GM19240 (cell line): ENCODE results near the gene RAVER2.
"Not testable (repeated sequence)": the region's sequence is repeated elsewhere in the genome, so short reads cannot be mapped to it uniquely, and the experiment has no call there.

Experiments
- DNase-seq: peaks from one replicate; pipeline ENCODE4 v3.0.0; 2011; ENCODE audit warnings: low spot score; ENCODE audit not compliant: insufficient read length

Gene RAVER2

DNA sequence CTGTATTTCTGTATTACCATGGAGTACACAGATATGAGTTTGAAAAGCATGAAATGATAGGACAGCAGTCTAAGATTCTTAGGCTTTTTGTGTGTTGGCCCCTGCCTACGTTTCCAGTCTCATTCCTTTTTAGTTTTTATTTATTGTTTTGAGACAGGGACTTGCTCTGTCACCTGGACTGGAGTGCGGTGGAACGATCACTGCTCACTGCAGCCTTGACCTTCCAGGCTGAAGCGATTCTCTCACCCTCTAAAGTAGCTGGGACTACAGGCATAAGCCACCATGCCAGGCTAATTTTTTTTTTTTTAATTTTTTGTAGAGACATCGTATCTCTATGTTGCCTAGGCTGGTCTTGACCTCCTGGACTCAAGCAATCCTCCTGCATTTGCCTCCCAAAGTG is 3.8 kb downstream of the RAVER2 start:
- DNase-seq = no peak

DNA sequence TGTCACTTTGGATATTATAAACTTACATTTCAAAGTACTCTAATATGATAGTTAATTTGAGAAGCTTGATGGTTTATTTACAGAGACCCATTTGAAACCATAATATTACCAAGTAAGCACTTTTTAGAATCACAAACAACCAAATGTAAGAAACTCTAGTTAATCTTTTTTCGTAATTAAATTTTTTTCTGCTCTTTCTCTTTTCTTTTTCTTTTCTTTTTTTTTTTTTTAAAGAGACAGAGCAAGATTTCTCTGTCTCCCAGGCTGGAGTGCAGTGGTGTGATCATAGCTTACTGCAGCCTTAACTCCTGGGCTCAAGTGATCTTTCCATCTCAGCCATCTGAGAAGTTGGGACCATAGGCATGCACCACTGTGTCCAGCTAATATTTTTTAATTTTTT is 5.2 kb downstream of the RAVER2 start:
- no peak for DNase-seq

DNA sequence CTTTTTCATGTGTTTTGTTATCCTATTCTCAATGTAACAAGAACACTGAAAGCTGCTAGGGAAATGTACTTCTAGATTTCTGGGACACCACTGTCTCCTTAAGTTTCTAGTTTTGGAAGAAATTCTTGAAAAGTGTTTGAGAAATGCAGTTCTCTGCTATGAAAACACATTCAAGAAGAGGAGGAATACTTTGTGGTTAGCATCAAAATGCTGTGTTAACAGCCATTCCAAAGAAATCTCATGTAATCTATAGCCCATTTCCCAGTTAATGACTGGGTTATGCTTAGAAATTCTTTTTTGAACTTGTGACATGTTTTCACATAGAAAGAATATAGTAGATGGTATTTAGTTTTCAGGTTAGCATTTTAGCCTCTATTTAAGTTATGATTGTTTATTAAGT is 6.0 kb downstream of the RAVER2 start:
- no peak for DNase-seq

DNA sequence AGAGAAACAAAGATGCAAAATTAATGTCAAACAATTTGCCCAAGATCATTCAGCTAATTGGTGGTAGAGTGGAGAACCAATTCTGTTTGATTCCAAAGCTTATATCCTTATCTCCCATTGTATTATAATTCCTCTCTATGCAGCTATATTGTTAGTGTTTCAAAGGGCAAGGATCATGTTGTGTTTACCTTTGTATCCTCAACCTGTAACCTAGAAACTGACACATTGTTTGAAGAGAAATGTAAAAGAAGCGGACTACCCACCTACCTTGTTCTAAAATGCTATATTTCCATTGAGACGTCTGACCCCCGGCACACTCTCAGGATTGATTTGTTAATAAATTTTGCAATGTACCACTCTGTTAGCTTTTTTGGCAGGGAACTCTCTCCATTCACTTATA is 9.3 kb downstream of the RAVER2 start:
- no peak for DNase-seq

DNA sequence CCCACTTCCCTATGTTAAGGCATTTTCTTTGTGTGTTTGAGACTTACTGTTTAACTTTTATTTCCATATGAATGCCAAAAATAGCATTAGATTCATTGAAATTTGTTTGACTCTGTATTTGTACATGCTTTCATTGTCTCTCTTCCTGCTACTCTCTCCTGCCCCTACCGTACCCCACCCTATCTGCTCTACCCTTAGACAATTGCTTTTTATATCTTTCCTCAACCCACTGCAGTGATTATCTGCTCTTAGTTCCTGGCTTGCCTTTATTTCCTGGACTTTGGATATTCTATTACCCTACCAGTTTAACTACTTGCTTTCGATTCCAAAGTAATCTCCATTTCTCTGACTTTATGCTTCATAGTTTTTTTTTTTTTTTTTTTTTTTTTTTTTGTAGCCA is 10.5 kb downstream of the RAVER2 start:
- no peak for DNase-seq

DNA sequence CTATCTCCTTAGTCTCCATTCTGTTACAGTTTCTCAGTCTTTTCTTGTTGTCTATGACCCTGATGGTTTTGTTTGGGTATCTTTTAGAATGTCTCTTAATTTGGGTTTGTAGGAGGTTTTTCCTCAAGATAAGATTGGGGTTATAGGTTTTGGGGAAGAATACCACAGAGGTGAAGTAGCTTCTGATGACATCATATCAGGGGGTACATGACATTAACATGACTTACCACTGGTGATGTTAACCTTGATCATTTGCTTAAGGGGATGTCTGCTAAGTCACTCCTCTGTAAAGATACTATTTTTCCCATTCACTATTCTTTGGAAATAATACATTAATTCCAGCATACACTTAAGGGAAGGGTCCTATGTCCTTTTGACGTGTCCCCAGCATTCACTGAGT is 11.9 kb downstream of the RAVER2 start:
- no peak for DNase-seq

DNA sequence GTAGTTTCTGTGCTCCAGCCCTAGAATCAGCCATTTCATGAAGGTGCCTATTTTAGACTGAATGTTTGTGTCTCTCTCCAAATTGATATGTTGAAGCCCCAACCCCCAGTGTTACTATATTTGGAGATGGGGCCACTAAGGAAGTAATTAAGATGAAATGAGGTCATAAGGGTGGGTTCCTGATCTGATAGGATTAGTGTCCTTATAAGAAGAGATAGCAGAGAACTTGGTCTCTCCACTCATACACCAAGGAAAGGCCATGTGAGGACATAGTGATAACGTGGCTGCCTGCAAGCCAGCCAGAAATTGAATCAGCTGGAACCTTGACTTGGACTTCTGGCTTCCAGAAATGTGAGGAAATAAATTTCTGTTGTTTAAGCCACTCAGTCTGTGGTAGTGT is 12.3 kb downstream of the RAVER2 start:
- no peak for DNase-seq

DNA sequence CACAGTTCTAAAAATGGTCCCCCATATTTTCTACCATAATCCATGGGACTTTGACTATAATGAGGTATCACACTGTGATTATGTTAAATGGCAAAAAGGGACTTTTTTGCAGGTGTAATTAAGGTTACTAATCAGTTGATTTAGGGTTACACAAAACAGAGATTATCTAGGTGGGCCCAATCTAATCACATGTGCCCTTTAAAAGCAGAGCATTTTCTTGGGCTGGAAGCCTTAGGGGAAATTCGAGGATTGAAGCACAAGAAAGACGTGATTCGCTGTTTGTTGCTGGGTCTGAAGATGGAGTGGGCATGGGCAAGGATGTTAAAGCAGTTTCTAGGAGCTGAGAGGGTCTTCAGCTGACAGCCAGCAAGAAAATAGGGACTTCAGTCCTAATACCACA is 13.4 kb downstream of the RAVER2 start:
- DNase-seq = no peak

DNA sequence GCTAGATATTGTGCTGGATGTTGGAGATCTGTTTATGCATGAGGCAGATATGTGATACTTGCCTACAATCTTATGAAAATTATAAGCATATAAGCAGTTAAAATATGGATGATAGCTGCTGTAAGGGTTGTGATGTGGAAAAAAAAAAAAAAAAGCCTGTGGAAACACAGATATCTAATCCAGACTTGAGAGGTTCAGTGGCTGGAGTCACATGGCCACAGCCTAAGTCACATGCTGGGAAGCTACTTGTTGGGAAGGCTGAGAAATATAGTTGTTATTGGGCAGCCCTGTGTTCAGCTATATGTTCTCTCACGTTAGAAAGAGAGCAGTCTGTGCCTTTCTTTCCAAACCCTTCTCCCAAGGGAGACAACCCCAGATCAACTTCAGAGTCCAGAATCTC is 15.1 kb downstream of the RAVER2 start:
- no peak for DNase-seq

DNA sequence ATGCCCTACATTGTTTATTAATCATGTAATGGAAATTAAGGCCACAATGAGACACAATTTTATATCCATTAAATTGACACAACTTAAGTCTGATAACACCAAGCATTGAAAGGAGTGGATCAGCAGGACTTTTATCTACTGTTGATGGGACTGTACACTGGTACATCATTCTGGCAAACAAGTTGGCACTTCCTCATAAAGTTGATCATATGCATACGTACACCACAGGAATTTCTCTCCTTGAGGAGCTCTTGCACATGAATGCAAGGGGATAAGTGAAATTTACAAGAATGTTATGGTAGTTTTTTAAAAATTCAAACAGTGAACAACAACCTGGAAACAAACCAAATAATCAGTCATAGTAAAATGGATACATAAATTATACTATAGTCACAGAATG is 20.1 kb downstream of the RAVER2 start:
- no peak for DNase-seq

DNA sequence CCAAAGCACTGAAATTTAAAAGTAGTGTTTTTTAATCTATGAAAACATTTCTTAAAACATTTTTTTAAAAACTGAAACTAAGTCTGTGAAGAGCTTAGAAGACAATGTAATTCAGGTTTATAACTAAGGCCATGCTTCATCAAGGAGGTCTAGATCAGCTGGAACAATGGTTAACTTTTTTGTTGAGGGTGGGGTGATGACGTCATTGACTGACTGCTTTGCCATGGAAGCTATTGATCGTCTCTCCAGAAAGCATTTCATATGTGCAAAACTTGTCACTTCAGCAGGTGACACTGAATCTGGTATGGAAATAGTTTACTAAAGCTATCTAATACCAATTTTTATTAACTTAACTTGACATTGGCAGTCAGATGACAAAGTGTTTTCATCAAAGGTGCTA is 21.0 kb downstream of the RAVER2 start:
- DNase-seq = no peak

DNA sequence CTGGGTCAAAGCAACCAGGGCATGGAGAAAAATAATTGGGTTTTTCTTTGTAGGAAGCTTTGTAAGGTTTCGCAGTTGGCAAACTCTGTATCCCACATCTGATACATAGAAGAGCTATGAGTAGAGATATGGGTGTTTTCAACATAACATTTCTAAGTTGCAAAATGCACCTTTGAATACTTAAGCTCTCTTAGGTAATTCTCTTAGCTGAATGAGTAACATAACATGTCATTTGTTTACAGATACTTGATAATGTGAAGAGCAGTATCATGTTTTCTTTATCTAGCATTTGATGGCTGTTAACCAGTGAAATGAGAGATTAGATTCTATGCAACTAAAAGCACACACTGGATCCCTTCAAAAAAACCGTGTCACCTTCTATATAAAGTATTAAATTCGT is 21.6 kb downstream of the RAVER2 start:
- no peak for DNase-seq

DNA sequence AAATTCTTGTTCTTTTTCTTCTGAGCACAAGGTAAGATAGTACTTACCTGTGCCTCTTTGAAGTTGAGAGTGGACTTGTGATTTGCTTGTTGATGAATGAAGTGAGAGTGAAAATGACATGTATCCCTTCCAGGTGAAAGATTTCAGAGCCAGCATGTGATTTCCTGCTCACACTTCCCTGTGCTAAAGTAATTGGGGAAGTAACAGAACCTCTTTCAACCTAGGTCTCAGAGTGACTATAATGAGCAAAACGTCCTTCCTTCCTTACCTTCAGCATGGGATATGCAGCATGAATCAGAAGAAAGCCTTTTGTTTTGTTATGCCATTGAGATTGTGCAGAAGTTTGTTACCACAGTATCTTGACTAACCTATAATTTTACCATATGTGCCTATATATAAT is 24.6 kb downstream of the RAVER2 start:
- no peak for DNase-seq

DNA sequence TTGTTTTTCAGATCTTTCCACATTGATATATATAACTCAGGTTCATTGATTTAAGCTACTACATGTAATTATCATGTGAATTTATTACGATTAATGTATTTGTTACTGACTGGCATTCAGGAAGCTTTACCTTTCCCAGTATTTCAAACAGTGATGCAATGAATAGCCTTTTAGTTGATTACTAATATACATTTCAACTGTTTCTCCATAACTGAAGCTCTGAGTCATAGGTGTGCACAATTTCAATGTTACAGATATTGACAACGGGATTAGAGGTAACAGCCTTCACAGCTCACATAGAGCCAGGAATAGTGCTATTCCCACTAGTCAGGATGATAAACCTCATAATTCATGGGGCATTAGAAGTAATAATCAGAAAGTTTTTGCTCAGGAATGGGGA is 25.1 kb downstream of the RAVER2 start:
- DNase-seq = no peak

DNA sequence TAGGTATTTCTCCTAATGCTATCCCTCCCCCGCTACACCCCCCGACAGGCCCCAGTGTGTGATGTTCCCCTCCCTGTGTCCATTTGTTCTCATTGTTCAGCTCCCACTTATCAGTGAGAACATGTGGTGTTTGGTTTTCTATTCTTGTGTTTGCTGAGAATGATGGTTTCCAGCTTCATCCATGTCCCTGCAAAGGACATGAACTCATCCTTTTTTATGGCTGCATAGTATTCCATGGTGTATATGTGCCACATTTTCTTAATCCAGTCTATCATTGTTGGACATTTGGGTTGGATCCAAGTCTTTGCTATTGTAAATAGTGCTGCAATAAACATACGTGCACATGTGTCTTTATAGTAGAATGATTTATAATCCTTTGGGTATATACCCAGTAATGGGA is 28.4 kb downstream of the RAVER2 start:
- not testable (repeated sequence) for DNase-seq

DNA sequence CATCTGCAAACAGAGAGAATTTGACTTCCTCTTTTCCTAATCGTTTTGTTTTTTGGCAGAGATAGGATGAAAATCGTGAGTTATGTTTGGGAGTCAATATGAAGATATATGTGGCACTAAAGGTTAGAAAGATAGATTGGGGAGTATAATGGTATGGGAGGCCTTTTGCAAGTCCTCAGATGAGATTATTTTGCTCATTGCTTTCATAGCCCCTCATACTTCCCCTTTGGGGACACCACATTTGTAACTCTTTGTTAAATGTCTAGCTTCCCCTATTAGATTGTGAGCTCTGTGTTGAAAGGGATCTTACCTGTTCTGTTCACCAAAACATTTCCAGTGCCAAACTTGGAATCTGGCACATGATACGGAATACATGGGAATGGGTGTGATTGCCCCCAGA is 30.2 kb downstream of the RAVER2 start:
- DNase-seq = no peak

DNA sequence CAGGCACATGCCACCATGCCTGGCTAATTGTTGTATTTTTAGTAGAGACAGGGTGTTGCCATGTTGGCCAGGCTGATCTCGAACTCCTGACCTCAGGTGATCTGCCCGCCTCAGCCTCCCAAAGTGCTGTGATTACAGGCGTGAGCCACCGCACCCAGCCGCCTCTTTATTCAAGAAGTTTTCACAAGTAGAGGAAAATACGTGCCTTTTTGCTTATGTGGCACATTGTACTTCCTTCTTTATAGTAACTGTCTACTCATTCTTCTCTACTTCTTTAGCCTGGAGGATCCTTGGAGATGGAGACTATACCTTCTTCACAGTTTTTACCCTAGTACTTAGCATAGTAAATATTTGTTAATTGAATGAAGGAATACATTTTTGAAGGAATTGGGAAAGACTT is 37.2 kb downstream of the RAVER2 start:
- not testable (repeated sequence) for DNase-seq

DNA sequence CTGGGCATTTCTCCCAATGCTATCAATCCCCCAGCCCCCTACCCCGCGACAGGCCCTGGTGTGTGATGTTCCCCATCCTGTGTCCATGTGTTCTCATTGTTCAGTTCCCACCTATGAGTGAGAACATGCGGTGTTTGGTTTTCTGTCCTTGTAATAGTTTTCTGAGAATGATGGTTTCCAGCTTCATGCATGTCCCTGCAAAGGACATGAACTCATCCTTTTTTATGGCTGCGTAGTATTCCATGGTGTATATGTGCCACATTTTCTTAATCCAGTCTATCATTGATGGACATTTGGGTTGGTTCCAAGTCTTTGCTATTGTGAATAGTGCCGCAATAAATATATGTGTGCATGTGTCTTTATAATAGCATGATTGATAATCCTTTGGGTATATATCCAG is 38.0 kb downstream of the RAVER2 start:
- DNase-seq = not testable (repeated sequence)

DNA sequence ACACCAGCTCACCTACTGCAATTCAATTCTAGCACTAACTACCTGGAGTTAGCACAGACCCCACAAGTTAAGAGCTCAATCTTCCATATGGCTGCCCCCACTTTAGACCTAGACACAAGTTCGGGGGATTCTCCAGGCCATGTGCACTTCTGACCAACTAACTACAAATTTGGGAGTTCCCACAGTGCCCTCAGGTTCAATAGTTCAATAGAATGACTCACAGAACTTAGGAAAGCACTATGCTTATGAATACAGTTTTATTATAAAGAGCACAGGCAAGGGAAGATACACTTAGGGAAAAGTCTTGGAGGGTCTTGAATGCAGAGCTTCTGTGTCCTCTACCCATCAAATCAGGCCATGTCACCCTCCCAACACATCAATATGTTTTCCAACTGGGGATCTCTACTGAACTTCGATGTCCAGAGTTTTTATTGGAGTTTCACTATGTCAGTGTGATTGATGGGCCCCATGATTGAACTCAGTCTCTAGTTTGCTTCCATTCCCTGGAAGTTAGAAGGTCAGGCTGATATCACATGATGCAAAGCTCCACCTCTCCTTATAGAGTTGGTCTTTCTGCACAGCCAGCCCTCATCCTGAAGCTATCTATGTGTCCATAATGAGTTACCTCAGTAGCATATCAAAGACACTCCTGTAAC is 46.1 kb downstream of the RAVER2 start:
- no peak for DNase-seq

DNA sequence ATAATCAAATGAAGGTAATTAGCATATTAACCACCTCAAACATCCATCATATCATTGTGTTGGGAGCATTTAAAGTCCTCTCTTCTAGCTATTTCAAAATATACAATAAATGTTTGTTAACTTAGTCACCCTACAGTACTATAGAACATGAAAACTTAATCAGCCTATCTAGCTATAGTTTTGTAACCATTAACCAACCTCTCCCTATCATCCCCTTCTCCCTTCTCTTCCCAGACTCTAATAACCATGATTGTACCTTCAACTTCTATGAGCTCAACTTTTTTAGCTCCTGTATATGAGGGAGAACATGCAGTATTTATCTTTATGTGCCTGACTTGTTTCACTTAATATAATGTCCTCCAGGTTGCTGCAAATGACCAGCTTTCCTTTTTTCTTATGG is 54.0 kb downstream of the RAVER2 start:
- no peak for DNase-seq

DNA sequence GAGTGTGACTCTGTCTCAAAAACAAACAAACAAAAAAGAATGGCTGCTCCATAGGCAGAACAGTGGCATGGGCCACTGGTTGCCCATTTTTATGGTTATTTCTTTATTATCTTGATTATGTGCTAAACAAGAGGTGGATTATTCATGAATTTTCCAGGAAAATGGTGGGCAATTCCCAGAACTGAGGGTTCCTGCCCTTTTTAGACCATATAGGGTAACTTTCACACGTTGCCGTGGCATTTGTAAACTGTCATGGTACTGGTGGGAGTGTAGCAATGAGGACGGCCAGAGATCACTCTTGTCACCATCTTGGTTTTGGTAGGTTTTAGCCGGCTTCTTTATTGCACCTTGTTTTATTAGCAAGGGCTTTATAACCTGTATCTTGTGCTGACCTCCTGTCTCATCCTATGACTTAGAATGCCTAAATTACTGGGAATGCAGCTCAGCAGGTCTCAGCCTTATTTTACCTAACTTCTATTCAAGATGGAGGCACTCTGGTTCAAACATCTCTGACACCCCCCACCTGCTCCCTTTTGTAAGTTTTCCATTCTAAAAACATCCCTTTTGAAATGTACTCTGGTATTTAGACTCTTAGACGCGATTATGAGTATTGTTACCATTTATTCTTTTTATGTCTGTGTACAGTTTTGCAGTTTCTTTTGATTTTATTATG is 57.1 kb downstream of the RAVER2 start:
- no peak for DNase-seq

DNA sequence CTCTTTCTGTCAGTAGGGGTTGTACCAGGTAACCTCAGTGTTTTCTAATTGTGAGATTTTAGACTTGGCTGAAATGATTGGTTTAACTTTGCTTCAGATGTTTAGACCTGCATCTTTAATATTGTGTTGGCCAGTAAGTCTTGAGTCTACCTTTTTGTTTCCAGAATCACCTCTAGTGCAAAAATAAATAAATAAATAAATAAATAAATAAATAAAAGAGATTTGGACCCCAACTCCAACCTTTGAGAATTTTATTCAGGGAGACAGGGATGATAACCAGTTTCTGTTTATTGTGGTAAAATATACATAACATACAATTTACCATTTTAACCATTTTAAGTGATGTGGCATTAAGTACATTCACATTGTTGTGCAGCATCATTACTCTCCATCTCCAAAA is 64.4 kb downstream of the RAVER2 start:
- no peak for DNase-seq

DNA sequence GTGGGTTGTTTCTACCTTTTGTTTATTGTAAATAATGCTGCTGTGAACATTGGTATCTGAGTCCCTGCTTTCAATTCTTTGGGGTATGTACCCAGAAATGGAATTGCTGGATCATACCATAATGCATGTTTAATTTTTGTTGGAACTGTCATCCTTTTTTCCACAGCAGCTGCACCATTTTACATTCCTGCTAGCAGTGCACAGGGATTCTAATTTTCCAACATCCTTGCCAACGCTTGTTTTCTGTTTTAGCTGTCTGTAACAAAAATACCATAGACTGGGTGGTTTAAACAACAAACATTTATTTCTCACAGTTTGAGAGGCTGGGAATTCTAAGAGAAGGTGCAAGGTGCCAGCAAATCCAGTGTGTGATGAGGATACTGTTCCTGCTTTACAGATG is 65.1 kb downstream of the RAVER2 start:
- DNase-seq = no peak

DNA sequence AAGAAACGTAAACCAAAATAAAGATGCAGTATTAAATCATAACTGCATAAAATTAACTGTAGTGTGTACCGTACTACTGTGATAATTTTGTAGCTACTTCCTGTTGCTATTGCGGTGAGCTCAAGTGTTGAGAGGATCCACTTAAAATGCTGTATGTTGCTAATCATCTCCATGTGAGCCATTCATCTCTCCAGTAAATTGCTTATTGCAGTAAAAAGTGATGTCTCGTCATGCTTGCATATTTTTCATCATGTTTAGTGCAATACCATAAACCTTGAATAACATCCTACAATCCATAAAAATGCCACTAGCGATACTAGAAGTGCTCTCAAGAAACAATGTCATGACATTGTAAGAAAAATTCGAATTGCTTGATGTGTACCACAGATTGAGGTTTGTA is 66.3 kb downstream of the RAVER2 start:
- no peak for DNase-seq
